GM19238 (cell line): ENCODE measurements around the gene SLC17A2.

Source experiments
- DNase-seq: peaks from one replicate; pipeline ENCODE4 v3.0.0; 2011; ENCODE audit warnings: low spot score; ENCODE audit not compliant: insufficient read length

The SLC17A2 gene

DNA sequence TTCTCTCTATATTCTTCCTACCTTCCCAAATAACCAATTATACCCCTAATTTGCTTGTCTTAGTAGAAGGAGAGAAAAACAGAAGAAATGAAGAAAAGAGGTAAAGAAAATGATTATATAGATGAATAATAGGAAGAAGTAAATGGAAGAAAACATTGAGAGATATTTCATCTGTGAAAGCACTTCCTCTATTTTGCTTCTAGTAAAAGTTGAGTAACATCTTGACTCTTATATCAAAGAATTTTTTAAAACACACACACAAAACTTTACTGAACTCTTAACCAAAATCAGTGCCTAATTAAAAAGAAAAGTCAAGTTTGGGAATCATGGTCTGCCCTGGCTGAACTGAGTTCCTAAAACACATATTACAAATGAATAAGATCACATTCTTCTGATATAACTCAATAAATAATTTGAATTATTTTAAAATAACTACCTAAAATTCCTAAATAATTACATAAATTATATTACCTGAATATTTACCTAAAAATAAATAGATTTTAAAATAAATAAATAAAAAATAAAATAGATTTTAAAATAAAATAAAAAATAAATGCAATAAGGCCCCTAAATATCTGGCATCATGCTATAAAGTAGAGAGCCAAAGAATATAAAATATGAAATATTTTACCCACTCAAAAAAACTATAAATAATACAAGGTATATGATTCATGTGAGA is 8.8 kb downstream of the SLC17A2 start:
- DNase-seq: no peak

DNA sequence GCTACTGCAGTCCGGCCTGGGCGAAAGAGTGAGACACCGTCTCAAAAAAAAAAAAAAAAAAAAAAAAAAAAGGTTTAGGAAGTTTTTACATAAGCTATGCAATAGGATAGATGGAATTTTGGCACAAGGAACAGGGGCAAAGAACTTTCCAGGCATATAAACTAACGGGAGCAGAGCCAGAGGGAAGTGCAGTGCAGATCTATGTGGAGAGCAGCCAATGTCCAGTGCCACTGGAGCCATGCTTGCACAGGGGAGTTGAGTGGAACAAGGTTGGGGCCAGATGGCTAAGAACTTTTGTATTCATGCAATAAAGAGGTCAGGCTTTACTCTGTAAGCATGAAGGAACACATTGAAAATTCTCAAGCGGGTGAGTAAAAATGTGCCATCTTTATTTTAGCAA is 10.8 kb downstream of the SLC17A2 start:
- DNase-seq: no peak

DNA sequence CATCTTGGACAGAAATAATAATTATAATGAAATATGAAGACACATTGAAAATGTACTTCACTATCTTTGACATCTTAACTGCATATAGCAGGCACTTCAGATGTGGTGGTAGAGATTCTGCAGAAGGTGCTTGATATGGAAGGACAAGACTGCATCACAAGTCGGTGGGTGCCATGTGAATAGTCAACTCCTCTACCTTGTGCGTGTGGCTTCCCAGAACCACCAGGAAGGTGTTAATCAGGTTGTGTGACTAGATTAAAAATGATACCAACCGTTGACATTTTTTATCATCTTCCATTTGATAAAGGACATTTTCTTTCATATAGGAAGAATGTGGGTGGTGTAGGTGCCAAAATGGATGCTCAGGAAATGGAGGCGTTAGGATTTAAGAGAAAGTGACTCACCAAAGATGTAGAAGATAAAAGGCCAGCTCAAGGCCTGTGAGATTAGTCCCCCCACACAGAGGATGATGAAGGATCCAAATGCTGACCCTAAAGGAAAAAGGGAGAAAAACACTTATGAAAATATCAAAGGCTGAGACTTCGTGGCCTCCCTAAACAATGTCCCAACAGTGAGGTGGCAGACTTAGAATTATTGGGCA is 12.3 kb downstream of the SLC17A2 start:
- DNase-seq: no peak

DNA sequence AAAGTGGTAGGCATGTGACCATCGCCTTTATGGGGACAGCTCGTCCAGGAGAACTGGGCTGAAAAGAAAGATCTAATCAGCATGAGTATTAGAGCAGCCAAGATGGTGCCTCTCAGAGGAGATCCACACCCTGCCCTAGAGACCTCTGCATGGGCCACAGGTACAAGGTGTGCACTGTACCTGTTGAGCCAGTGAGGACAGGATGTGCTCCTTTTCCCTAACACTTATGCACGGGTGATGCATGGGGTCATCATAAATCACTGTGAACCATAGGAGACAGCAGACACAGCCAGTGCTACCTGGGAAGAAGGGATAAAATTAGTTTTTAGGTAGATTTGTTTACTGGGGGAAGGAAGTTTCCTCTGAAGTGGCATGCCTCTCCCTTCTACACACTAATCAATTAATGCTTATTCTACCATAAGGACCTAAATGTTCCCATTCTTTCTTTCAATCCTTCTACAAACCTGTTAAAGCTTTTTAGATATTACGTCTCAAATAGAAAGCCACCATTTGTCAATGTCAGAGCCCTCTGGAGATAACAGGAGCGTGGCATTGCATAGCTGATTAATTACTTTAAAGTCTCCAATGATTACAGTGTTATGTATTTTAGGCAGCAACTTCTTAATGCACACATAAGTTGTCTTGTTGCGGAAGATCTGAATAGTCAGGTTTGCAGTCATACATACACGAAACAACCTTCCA is 13.6 kb downstream of the SLC17A2 start:
- DNase-seq: no peak

DNA sequence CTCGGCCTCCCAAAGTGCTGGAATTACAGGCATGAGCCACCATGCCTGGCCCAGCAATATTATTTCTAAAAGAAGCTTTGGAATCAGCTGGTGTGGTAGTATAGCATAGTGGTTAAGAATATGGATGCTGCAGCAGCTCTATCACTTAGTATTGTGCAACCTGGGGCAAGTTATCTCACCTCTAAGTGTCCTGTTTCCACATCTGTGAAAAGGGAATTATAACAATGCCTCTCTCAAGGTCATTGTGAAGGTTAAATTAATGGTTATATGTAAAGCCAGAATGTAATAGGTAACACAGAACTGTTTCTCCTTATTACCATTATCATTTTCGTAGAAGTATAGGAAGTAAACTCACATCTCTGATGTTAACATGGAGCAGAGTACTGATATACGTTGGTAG is 14.2 kb downstream of the SLC17A2 start:
- DNase-seq: no peak

DNA sequence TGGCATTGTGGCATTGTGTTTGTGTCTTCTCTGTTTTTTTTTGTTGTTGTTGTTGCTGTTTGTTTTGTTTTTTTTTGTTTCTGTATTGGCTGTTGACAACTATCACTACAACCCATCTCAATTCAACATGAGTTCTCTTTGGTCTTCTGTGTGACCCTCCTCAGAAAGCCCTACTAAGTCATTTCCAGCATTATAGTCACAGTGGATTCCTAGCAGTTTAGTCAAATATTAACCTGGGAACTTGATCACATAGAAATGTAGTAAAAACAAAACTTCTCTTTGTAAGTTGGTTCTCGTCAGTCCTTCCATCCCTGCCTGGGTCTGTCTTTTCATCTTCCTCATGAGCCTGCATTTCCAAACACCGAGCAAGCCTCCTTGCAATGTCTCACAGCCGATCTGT is 16.8 kb downstream of the SLC17A2 start:
- no peak for DNase-seq

DNA sequence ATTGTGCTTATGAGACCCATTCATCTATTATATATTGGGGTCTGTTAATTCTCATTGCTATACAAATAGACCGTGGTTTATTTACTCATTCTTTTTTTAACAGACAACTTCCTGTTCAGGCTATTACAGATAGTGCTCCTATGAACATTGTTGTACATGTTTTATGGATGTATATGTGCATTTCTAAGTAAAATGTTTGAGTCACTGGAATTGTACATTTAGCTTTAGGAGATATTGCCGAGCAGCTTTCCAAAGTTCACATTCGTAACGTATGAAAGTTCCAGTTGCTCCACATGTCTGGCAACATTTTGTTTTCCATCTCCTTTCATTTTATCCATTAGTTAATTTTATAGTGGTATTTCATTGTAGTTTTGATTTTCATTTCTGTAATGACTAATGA is 19.1 kb downstream of the SLC17A2 start:
- no peak for DNase-seq

DNA sequence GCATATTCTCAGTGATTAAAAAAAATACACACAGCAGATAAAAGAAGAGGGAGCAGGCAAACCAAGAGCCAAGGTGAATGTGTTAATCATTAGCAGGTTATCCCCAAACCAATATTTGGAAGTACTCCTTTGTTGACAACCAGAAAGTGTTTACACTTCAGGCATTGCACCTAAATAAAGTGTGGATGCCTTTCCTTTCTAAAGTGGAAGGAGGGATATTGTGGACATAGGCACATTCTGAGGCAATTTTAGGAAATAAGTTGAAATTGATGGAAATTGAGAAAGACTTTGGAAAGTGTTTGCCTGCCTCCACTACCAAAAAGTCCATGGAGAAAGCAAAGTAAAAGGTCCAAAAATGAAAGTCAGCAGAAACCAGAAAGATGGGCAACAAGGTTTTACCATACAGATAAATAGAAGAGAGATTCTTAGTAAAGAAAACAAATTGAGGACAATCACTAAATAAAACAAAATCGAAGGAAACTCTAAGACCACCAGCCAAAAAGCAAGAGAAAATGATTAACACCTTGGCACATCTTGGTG is 22.9 kb downstream of the SLC17A2 start:
- no peak for DNase-seq

DNA sequence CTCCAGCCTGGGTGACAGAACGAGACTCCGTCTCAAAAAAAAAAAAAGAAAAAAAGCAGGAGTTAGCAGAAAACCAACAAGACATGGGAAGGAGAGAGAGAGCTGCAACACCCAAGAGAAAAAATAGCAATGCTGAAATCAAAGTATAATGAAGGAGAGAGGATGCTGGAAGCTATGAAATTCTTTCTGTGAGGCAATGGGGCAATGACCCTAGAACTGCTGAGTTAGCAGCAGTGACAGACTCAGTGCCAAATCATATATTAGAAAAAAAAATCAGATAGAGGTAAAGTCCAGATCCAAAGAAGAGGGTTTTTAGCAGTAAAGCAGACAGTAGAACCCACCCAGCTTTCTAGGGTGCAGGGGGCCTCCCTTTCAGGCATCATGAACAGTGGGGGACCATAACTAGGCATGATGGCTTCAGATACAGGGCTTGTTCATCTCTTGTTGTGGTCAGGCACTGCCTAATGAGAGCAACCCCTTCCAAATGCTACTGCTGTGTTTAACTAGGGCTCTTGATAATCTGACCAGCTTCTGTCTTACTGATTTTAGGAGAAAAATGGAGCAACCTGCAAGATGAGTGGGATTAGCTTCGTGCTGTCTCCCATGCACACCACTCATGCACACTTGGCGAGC is 26.9 kb downstream of the SLC17A2 start:
- no peak for DNase-seq

DNA sequence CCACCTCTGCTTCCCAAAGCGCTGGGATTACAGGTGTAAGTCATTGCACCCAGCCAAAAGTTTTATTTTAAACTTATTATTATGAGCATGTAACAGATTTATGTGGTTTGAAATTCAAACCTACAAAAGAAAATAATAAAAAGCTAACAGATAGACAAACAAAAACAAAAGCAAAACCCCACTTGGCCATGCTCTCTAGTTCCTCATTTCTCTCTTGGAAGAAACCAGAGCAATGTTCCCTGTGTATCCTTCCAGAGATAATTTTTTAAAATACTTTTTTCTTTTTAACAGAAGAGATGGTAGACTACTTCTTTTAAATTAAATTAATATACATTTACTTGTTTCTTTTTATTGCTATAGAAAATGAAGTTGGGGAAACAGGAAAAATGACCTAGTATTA is 28.4 kb downstream of the SLC17A2 start:
- DNase-seq: no peak

DNA sequence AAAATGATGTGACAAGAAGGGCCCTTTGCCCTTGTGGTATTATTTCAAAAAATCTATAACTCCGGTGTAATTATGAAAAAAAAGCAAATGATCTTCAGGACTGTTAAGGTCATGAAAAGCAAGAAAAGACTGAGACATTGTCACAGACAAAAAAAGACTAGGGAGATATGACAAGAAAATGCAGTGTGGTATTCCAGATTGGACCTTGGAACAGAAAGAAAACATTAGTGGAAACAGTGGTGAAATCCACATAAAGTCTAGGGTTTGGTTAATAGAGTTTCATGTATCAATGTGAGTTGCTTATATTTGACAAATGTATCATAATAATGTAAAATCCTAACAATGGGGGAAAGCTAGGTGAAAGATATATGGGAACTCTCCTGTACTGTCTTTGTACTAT is 29.6 kb downstream of the SLC17A2 start:
- no peak for DNase-seq

DNA sequence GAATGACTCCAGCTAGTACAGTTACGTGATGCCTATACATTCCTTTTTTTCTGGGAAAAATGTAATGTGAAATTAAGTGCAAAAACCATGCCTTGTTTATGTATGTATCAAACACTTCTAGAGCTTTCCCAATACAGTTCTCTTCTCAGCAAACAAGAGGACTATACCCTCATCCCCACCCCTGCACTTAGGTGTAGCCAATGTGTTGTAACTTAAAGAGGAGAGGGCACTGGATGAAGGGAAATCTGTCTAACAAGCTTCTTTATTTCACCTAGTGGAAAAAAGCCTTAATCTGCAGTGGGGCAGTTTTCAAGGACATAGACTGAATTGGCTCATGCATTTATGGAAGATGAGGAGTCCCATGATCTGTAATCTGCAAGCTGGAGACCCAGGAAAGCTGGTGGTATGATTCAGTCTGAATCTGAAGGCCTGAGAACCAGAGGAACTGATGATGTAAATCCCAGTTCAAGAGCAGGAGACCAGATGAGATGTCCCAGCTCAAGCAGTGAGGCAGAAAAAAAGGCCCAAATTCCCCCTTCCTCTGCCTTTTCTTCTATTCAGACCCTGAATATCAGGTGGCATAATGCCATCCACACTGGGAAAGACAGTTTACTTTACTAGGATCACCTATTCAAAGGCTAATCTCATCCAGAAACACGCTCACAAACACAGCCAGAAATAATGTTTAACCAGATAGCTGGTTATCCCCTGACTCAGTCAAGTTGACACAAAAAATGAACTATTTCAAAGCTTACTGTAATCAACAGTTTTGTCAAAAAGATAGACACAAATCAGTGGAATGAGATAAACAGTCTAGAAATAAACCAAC is 30.7 kb downstream of the SLC17A2 start:
- no peak for DNase-seq

DNA sequence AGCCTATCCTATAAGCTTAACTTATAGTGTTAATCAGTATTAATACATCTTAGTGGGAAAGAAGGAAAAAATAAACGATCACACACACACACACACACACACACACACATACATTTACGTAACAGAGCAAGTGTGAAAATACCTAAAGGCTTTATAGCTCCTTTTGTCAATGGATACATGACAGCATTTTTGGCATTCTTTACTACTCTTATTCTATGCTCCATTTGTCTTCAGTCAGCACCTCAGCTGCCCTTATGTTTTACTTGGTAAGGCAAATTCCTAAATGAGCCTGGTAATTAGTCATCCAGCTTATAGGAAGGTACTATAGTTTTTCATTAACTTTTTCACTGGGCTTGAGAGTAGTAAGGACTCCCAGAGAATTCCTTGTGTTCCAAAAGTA is 31.4 kb downstream of the SLC17A2 start:
- DNase-seq: no peak

DNA sequence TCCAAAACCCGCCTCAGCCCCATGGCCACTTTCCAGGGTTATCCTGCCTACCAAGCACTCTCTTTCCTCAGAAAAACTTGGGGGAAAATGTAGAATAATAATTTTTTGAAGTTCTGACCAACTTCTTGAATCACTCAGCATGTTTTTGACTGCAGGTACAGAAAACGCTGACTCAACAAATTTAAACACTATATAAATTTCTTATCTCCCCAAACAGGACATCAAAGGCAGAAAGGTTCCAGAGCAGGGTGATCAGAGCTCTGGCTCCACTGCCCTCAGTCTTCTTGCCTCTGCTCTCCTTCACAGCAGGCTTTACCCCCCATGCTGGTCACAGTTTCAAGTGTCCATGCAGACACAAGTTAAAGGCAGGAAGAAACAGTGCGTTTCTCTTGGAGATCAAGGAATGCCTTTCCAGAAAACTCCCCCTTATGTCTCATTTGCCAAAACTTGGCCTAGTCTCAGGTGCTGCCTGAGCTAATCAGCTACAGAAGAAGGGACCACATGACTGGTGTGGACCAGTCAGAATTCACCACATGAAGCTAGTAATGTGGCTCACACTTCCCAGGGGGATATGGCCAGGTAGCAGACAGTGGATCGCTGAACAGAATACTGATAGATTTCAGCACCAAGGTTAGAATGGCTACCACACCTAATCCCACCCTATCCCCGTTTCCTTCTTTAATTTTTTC is 32.1 kb downstream of the SLC17A2 start:
- DNase-seq: no peak

DNA sequence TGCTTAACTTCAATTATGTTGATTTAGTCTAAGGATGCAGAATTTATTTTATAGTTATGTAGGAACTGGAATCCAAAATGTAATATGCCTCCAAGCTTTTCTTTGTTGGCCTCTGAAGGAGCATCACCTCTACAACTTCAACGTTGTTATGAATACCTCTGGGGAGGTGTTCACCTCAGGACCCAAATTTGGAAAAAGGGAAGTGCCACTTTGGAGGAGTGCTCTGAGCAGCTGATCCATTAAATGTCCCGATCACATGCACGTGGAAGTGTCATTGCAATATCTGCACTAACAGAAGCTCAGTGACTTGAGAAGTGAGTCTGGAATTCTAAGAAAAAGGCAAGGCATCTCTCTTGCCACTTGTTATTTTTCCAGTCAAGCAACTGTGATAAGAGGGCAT is 34.2 kb downstream of the SLC17A2 start:
- DNase-seq: no peak

DNA sequence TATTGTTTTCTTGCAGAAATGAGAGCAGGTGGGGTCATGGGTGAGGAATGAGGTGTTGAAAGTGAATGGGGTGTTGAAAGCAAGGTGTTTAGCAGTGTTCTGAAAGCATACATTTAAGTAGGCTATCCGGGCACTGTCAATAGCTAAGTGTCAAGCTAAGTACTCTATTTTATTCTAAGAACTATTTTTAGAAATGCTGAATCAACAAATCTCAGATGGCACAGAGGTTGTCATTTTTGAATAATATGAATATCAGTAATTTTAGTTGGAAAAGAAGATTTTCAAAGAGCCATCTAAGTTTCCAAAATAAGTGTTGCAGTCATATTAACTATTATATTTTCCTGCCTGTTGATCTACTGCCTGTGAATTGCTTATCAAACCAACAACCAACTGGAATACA is 34.7 kb downstream of the SLC17A2 start:
- DNase-seq: no peak

DNA sequence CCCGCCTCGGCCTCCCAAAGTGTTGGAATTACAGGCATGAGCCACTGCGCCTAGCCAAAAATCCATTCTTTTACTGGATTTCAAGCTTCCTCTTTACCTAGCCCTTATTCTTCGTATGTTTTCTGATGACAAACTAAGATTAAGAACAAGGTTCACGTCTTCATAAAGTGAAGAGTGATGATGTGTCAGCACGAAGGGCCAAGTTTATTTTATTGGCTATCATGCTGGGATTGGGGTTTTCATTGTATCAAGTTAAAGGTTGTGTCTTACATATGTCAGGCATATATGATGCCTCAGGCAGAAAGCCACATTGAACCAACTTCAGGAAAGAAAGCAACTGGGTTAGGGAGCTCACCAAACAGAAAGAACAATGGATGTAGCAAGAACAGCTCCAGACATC is 36.7 kb downstream of the SLC17A2 start:
- DNase-seq: no peak

DNA sequence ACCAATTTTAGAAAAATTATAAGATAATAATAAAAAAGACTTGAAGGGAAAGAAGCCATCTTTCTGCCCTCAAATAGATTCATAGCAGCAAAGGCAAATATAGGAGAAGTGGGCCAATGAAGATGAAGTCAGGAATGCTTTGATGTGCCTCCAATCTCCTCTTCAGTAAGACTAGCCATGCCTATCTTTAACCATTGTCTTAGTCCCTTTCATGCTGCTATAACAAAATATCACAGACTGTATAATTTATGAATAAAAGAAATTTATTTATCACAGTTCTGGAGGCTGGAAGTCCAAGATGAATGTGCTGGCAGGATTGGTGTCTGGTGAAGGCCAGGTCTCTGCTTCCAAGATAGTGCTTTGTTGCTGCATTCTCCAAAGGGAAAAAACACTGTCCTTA is 37.6 kb downstream of the SLC17A2 start:
- no peak for DNase-seq

DNA sequence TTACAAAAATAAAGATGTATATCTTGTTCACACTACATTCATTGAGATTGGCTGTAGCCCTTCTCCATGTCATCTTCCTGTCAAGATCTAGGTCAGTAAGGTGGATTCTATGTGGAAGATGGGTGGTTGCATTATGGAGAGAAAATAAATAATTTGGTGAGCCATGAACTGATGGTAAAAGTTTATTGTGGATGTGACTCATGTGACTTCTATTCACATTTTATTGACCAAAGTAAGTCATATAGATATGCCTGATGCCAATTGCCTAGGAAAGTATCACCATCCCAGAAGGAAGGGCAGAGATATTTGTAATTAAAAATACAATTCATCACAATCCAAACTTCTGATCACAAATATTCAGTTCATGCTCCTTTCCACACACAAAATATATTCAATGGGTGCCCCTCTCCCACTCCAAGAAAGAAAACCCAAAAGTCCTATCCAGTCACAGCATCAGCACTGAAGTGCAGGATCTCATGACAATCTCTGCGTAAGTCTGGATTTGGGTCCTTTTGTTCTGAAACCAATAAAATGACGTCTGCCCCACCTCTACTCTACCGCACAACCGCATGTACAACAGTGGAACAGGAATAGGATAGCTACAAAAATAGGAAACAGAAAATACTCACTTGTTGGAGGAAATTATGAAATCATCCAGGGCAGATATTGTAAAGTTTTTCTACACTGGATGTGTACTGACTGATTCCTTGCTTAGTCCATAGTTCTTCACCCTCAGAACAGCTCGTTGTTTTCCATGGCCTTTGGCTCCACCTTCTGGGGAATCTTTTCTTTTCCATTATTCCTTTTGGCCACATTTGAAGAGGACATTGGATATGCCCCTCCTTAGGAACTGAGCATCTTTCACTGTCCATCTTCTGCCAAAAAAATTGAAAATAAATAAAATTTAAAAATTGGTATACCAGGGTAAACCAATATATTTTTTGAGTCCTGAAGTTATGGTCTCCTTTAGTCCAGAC is 40.3 kb downstream of the SLC17A2 start:
- no peak for DNase-seq

DNA sequence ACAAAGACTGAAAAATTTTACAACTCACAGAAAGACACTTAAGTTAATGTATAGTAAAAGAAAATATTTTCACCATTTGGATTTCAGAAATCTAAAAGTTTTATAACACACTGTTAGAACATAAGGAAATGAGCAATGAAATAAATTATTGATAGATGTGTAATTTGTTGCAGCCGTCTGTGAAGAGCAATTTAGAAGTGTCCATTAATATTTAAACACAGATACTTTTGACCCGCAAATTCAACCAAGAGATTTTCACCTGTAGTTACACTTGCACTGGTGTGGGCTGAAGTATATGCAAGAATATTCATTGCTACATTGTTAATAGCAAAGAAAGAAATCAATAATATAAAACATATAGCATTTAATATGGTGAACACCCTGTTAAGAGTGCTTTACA is 41.9 kb downstream of the SLC17A2 start:
- no peak for DNase-seq
